SK-N-SH (cell line): ENCODE measurements around the gene DCAF10. TPM values are rescaled to one million over a fixed set of nuclear protein-coding genes. Genes with fewer than 3 reads are reported as not detected.

Source experiments
- CTCF ChIA-PET: fragments of 300-600, 350-600 bp; formaldehyde crosslinking; extraction: SDS; loops from one replicate; lab custom pipeline; 2021; lab: Yijun Ruan, JAX
- POLR2A ChIA-PET: fragments of 350-600 bp; sonication (Branson Sonifier 250); formaldehyde crosslinking; extraction: SDS; loops from one replicate; lab custom pipeline; 2020; ENCODE audit warnings: antibody characterized with exemption, inconsistent platforms; lab: Yijun Ruan, JAX
- DNase-seq: peaks from one replicate; pipeline ENCODE4 v3.0.0; 2012
- H2AFZ ChIP-seq: fragments of 200-600 bp; sonication (generic); 2 replicates; pipeline ENCODE4 v1.8.1; 2016; ENCODE audit warnings: antibody characterized with exemption, mild to moderate bottlenecking, low read depth
- H3F3A ChIP-seq: fragments of 200-600 bp; sonication (generic); replicated peaks from 2 replicates; pipeline ENCODE3; 2016; ENCODE audit warnings: antibody characterized with exemption, mild to moderate bottlenecking; ENCODE audit not compliant: insufficient read depth
- H3K27ac ChIP-seq, 2 experiments: fragments of 200-500 bp in 1 of 2; fragments of 200-600 bp in 1 of 2; sonication (Bioruptor generic) in 1 of 2; sonication (generic), shearing (Covaris generic) in 1 of 2; 2 replicates each; pipeline versions ENCODE4 v1.5.1 to v1.6.1; 2014 to 2016; ENCODE audit warnings: low read depth in 2 of 2, inconsistent platforms in 1 of 2, low read length in 1 of 2, mild to moderate bottlenecking in 1 of 2, mixed read lengths in 1 of 2
- H3K27me3 ChIP-seq: fragments of 200-600 bp; sonication (generic), shearing (Covaris generic); 2 replicates; pipeline ENCODE4 v1.6.1; 2016; ENCODE audit warnings: mixed run types; ENCODE audit not compliant: insufficient read depth
- H3K36me3 ChIP-seq, 2 experiments: fragments of 200-500 bp in 1 of 2; fragments of 200-600 bp in 1 of 2; sonication (Bioruptor generic) in 1 of 2; sonication (generic) in 1 of 2; replicated peaks in 1 of 2; 2 replicates each; pipeline versions ENCODE3 to v1.5.1; 2014 to 2016; ENCODE audit warnings: low read length in 1 of 2, mild to moderate bottlenecking in 1 of 2; ENCODE audit not compliant: insufficient read depth in 2 of 2, control insufficient read depth in 1 of 2
- H3K4me1 ChIP-seq, 2 experiments: fragments of 200-500 bp in 1 of 2; fragments of 200-600 bp in 1 of 2; sonication (Bioruptor generic) in 1 of 2; sonication (generic), shearing (Covaris generic) in 1 of 2; 2 replicates each; pipeline versions ENCODE4 v1.5.1 to v1.6.1; 2014 to 2016; ENCODE audit warnings: low read depth in 1 of 2, low read length in 1 of 2, mixed run types in 1 of 2; ENCODE audit not compliant: insufficient read depth in 2 of 2, control insufficient read depth in 1 of 2
- H3K4me2 ChIP-seq: fragments of 200-600 bp; sonication (generic), shearing (Covaris generic); 2 replicates; pipeline ENCODE4 v1.6.1; 2017; ENCODE audit warnings: mixed run types
- H3K4me3 ChIP-seq, 2 experiments: fragments of 200-500 bp in 1 of 2; fragments of 200-600 bp in 1 of 2; sonication (Bioruptor generic) in 1 of 2; sonication (generic), shearing (Covaris generic) in 1 of 2; 2 replicates each; pipeline versions ENCODE4 v1.5.1 to v1.8.1; 2014 to 2016; ENCODE audit warnings: low read depth in 2 of 2, inconsistent platforms in 1 of 2, low read length in 1 of 2, mild to moderate bottlenecking in 1 of 2, mixed read lengths in 1 of 2, moderate library complexity in 1 of 2
- H3K79me2 ChIP-seq: fragments of 200-600 bp; sonication (generic); 2 replicates; pipeline ENCODE4 v1.8.1; 2017; ENCODE audit warnings: mild to moderate bottlenecking; ENCODE audit not compliant: insufficient read depth
- H3K9ac ChIP-seq: fragments of 200-600 bp; sonication (generic); 2 replicates; pipeline ENCODE4 v1.6.1; 2017; ENCODE audit warnings: mixed run types
- H3K9me2 ChIP-seq: fragments of 200-600 bp; sonication (generic); 2 replicates; pipeline ENCODE4 v1.6.1; 2017; ENCODE audit warnings: mixed run types
- H3K9me3 ChIP-seq: fragments of 200-600 bp; sonication (generic); 2 replicates; pipeline ENCODE4 v1.6.1; 2017; ENCODE audit warnings: mixed run types, mild to moderate bottlenecking, moderate library complexity
- H4K20me1 ChIP-seq: fragments of 200-600 bp; sonication (generic); 2 replicates; pipeline ENCODE4 v1.6.1; 2017; ENCODE audit warnings: mild to moderate bottlenecking, mixed run types; ENCODE audit not compliant: insufficient read depth
- CHD2 ChIP-seq: fragments of 150-350 bp; IDR thresholded peaks from 2 replicates; pipeline ENCODE4 v1.6.1; 2018; ENCODE audit warnings: low read length; ENCODE audit not compliant: partially characterized antibody
- FOXJ3 ChIP-seq: sonication (generic); formaldehyde crosslinking; IDR thresholded peaks from 2 replicates; pipeline ENCODE4 v1.5.1; 2020; ENCODE audit warnings: mild to moderate bottlenecking, missing genetic modification reagents
- GATA2 ChIP-seq: sonication (generic); formaldehyde crosslinking; IDR thresholded peaks from 2 replicates; pipeline ENCODE4 v1.5.0; 2020; ENCODE audit warnings: mild to moderate bottlenecking, missing genetic modification reagents
- JUND ChIP-seq: IDR thresholded peaks from 2 replicates; pipeline ENCODE4 v1.4.0; 2012
- MXI1 ChIP-seq: IDR thresholded peaks from 2 replicates; pipeline ENCODE4 v1.6.1; 2012; ENCODE audit warnings: mild to moderate bottlenecking, low read depth, low read length, improper control_type of control experiment
- NFIC ChIP-seq: IDR thresholded peaks from 2 replicates; pipeline ENCODE4 v1.4.0; 2012; ENCODE audit warnings: borderline replicate concordance
- NRF1 ChIP-seq: IDR thresholded peaks from 2 replicates; pipeline ENCODE4 v1.6.1; 2012; ENCODE audit warnings: low read depth, mild to moderate bottlenecking, low read length
- POLR2AphosphoS5 ChIP-seq: IDR thresholded peaks from 2 replicates; pipeline ENCODE4 v1.6.1; 2012; ENCODE audit warnings: low read depth, low read length
- RAD21 ChIP-seq: IDR thresholded peaks from 2 replicates; pipeline ENCODE4 v1.6.1; 2012; ENCODE audit warnings: mild to moderate bottlenecking, low read length
- RCOR1 ChIP-seq: fragments of 150-350 bp; IDR thresholded peaks from 2 replicates; pipeline ENCODE4 v1.6.1; 2017; ENCODE audit warnings: antibody characterized with exemption, low read length
- RFX5 ChIP-seq: IDR thresholded peaks from 2 replicates; pipeline ENCODE4 v1.6.1; 2012; ENCODE audit warnings: mild to moderate bottlenecking, improper control_type of control experiment, low read length
- TCF12 ChIP-seq: IDR thresholded peaks from 2 replicates; pipeline ENCODE4 v1.4.0; 2012
- USF2 ChIP-seq: fragments of 150-350 bp; IDR thresholded peaks from 2 replicates; pipeline ENCODE4 v1.6.1; 2017; ENCODE audit warnings: antibody characterized with exemption, low read length, low read depth, borderline replicate concordance
- YY1 ChIP-seq: IDR thresholded peaks from 2 replicates; pipeline ENCODE4 v1.4.0; 2012; ENCODE audit warnings: low read depth, mild to moderate bottlenecking
- WGBS: methylation state at CpG from one replicate; pipeline ENCODE4 v1.1.6; 2017; ENCODE audit warnings: low lambda C conversion rate; 5-methylcytosine and 5-hydroxymethylcytosine counted together
- polyA plus RNA-seq, 3 experiments: library from polyadenylated mRNA; depleted of rRNA; stranded (reverse); fragments of >200 nt; gene quantifications; 2 replicates each; pipeline ENCODE4 v1.2.3, GENCODE V29; 2012
- TF ChIP-seq, protein P1 (sequence below): IDR thresholded peaks from 2 replicates; pipeline ENCODE4 v1.4.0; 2012; ENCODE audit warnings: low read depth
- TF ChIP-seq, protein P2 (sequence below): fragments of 200-600 bp; sonication (generic); IDR thresholded peaks from 2 replicates; pipeline ENCODE4 v1.6.1; 2017; ENCODE audit warnings: antibody characterized with exemption, mild to moderate bottlenecking, moderate library complexity
- TF ChIP-seq, protein P3 (sequence below): fragments of 150-350 bp; IDR thresholded peaks from 2 replicates; pipeline ENCODE4 v1.6.1; 2016; ENCODE audit warnings: mild to moderate bottlenecking, low read depth, low read length
- TF ChIP-seq, protein P4 (sequence below): IDR thresholded peaks from 2 replicates; pipeline ENCODE4 v1.6.1; 2012; ENCODE audit warnings: mild to moderate bottlenecking, low read depth, low read length, moderate library complexity
- TF ChIP-seq, protein P5 (sequence below): IDR thresholded peaks from 2 replicates; pipeline ENCODE4 v1.4.0; 2012; ENCODE audit warnings: low read depth, borderline replicate concordance

DCAF10 gene
- polyA plus RNA-seq, 1 of the 3 experiments (the other 2 are of a cell fraction): 11.8 TPM

GRCh38 chr9:37792122-37792521 lies 8.5 kb upstream of the DCAF10 start (continued):
- TF ChIP-seq, protein P1, sequence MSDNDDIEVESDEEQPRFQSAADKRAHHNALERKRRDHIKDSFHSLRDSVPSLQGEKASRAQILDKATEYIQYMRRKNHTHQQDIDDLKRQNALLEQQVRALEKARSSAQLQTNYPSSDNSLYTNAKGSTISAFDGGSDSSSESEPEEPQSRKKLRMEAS: no peak
- TF ChIP-seq GATA2 (CRISPR knock-in tag): peak; percentile 68

DNA sequence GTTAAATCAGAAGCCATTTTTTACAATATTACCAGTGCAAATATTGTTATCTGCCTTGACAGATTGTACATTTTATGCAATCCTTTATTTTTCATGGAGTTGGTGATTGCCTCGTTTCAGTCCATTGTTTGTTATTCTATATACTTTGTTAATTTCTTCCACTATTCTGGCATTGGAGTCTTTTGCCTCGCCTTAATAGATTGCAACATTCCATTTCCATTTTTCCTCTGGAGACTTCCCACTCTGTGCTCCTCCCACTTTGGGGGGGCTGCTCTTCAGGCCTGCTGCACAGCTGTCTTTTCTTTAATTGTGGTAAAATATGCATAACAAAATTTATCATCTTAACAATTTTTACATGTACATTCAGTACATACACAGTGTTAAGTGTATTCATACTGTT lies 4.4 kb upstream of the DCAF10 start:
- Histone ChIP-seq H3K9ac (no peak overlapping the region), H3K36me3 (no peaks in the 10 kb centered on the region), H3K4me2 (no peak overlapping the region), H2AFZ (no peak overlapping the region), H3F3A (no peaks in the 10 kb centered on the region), H3K4me3 (no peak overlapping the region), H3K4me1 (peaks cover 0 to 2% of the 10 kb centered on the region in 2 experiments; a peak in 2 of 4 replicates), H3K9me3 (no peaks in the 10 kb centered on the region), H4K20me1 (no peaks in the 10 kb centered on the region), H3K27me3 (no peaks in the 10 kb centered on the region), H3K27ac (no peak overlapping the region), H3K79me2 (peaks cover 5% of the 10 kb centered on the region; the same call in 1 of the 2 replicates), H3K9me2 (no peaks in the 10 kb centered on the region)
- ChIA-PET CTCF (no interaction called here), POLR2A (no interaction called here)
- TF ChIP-seq JUND: no peak
- no peak for TF ChIP-seq NFIC
- TF ChIP-seq, protein P2, sequence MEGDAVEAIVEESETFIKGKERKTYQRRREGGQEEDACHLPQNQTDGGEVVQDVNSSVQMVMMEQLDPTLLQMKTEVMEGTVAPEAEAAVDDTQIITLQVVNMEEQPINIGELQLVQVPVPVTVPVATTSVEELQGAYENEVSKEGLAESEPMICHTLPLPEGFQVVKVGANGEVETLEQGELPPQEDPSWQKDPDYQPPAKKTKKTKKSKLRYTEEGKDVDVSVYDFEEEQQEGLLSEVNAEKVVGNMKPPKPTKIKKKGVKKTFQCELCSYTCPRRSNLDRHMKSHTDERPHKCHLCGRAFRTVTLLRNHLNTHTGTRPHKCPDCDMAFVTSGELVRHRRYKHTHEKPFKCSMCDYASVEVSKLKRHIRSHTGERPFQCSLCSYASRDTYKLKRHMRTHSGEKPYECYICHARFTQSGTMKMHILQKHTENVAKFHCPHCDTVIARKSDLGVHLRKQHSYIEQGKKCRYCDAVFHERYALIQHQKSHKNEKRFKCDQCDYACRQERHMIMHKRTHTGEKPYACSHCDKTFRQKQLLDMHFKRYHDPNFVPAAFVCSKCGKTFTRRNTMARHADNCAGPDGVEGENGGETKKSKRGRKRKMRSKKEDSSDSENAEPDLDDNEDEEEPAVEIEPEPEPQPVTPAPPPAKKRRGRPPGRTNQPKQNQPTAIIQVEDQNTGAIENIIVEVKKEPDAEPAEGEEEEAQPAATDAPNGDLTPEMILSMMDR: no peak
- TF ChIP-seq, protein P3, sequence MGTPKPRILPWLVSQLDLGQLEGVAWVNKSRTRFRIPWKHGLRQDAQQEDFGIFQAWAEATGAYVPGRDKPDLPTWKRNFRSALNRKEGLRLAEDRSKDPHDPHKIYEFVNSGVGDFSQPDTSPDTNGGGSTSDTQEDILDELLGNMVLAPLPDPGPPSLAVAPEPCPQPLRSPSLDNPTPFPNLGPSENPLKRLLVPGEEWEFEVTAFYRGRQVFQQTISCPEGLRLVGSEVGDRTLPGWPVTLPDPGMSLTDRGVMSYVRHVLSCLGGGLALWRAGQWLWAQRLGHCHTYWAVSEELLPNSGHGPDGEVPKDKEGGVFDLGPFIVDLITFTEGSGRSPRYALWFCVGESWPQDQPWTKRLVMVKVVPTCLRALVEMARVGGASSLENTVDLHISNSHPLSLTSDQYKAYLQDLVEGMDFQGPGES: no peak
- TF ChIP-seq RAD21: no peak
- TF ChIP-seq POLR2AphosphoS5: no peak
- no peak for TF ChIP-seq MXI1
- TF ChIP-seq NRF1: no peak
- TF ChIP-seq CHD2: no peak
- no peak for TF ChIP-seq RCOR1
- TF ChIP-seq RFX5: no peak
- TF ChIP-seq, protein P4, sequence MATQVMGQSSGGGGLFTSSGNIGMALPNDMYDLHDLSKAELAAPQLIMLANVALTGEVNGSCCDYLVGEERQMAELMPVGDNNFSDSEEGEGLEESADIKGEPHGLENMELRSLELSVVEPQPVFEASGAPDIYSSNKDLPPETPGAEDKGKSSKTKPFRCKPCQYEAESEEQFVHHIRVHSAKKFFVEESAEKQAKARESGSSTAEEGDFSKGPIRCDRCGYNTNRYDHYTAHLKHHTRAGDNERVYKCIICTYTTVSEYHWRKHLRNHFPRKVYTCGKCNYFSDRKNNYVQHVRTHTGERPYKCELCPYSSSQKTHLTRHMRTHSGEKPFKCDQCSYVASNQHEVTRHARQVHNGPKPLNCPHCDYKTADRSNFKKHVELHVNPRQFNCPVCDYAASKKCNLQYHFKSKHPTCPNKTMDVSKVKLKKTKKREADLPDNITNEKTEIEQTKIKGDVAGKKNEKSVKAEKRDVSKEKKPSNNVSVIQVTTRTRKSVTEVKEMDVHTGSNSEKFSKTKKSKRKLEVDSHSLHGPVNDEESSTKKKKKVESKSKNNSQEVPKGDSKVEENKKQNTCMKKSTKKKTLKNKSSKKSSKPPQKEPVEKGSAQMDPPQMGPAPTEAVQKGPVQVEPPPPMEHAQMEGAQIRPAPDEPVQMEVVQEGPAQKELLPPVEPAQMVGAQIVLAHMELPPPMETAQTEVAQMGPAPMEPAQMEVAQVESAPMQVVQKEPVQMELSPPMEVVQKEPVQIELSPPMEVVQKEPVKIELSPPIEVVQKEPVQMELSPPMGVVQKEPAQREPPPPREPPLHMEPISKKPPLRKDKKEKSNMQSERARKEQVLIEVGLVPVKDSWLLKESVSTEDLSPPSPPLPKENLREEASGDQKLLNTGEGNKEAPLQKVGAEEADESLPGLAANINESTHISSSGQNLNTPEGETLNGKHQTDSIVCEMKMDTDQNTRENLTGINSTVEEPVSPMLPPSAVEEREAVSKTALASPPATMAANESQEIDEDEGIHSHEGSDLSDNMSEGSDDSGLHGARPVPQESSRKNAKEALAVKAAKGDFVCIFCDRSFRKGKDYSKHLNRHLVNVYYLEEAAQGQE: no peak
- no peak for TF ChIP-seq TCF12
- TF ChIP-seq FOXJ3 (CRISPR knock-in tag): no peak
- TF ChIP-seq, protein P1: no peak
- TF ChIP-seq, protein P5, sequence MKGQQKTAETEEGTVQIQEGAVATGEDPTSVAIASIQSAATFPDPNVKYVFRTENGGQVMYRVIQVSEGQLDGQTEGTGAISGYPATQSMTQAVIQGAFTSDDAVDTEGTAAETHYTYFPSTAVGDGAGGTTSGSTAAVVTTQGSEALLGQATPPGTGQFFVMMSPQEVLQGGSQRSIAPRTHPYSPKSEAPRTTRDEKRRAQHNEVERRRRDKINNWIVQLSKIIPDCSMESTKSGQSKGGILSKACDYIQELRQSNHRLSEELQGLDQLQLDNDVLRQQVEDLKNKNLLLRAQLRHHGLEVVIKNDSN: no peak
- TF ChIP-seq YY1: no peak
- no peak for TF ChIP-seq USF2
- 62% methylated on average over 2 of the region's 2 CpGs for WGBS
- DNase-seq: no peak
